ENCODE measurements around the gene HTD2. TPM values are rescaled to one million over a fixed set of nuclear protein-coding genes. Genes with fewer than 3 reads are reported as not detected.

Gene HTD2
- total RNA-seq, 1 experiment from 2014 or later = 7.4 TPM

- POLR2A ChIA-PET (ENCODE audit: unreplicated experiment) = no interaction called here
- intact Hi-C loops (cut with micrococcal nuclease; ENCODE audit: unreplicated experiment) = no loop called here
- Histone ChIP-seq H3K4me3 (no peak overlapping the region), H3K9me3 (ENCODE audit: insufficient read depth, low read depth) (no peaks in the 10 kb centered on the region), H3K9me2 (ENCODE audit: insufficient read depth) (no peaks in the 10 kb centered on the region), H3K36me3 (ENCODE audit: low read depth) (no peaks in the 10 kb centered on the region), H3K79me2 (ENCODE audit: low read depth) (no peaks in the 10 kb centered on the region), H3F3A (ENCODE audit: insufficient read depth, low read depth) (no peaks in the 10 kb centered on the region), H3K27me3 (ENCODE audit: insufficient read depth, low read depth) (no peaks in the 10 kb centered on the region), H3K4me2 (no peak overlapping the region), H4K20me1 (ENCODE audit: insufficient read depth) (no peaks in the 10 kb centered on the region), H2AFZ (no peak overlapping the region), H3K27ac (no peak overlapping the region), H3K4me1 (replicated peaks; ENCODE audit: insufficient read depth) (no peaks in the 10 kb centered on the region)
- no peak for TF ChIP-seq EZH2 (IDR thresholded peaks at IDR 0.05; ENCODE audit: low read depth)
- CTCF ChIA-PET = interaction anchor here (0.6 kb wide), 2 partner anchors 199 to 260 kb away, joined by 7 to 9 read pairs; no protein-coding TSS in a partner anchor
- DNase-seq = no peak
- no TSS peak for BruUV-seq (replicated peaks)
Observed at GRCh38 chr3:58299075-58299474, 7.2 kb upstream of the HTD2 start.

GRCh38 chr3:58299839-58300516, 6.3 kb upstream of the HTD2 start:
- Histone ChIP-seq H3K4me3 (no peak overlapping the region), H3K27me3 (ENCODE audit: insufficient read depth, low read depth) (no peaks in the 10 kb centered on the region), H3K9me2 (ENCODE audit: insufficient read depth) (no peaks in the 10 kb centered on the region), H4K20me1 (ENCODE audit: insufficient read depth) (no peaks in the 10 kb centered on the region), H3K79me2 (ENCODE audit: low read depth) (no peaks in the 10 kb centered on the region), H3F3A (ENCODE audit: insufficient read depth, low read depth) (no peaks in the 10 kb centered on the region), H2AFZ (no peak overlapping the region), H3K27ac (no peak overlapping the region), H3K36me3 (ENCODE audit: low read depth) (no peaks in the 10 kb centered on the region), H3K4me1 (replicated peaks; ENCODE audit: insufficient read depth) (no peaks in the 10 kb centered on the region), H3K4me2 (peak overlapping the region; percentile 49; the same call in 1 of the 2 replicates), H3K9me3 (ENCODE audit: insufficient read depth, low read depth) (no peaks in the 10 kb centered on the region)
- DNase-seq = peak in 1 of 2 experiments; percentile 39
- CTCF ChIA-PET = interaction anchor here (0.6 to 1.0 kb wide), 10 partner anchors 72 to 702 kb away, joined by 3 to 9 read pairs (median 4); no protein-coding TSS in a partner anchor
- BruUV-seq (replicated peaks) = no TSS peak
- POLR2A ChIA-PET (ENCODE audit: unreplicated experiment) = interaction anchor here (0.6 kb wide), 1 partner anchor 481 kb away, joined by 8 read pairs; no protein-coding TSS in a partner anchor
- intact Hi-C loops (cut with micrococcal nuclease; ENCODE audit: unreplicated experiment) = loop anchor here (1.0 to 5.0 kb wide), 4 partner anchors 63 to 433 kb away; partner anchors contain the start of gene ABHD6
- TF ChIP-seq EZH2 (IDR thresholded peaks at IDR 0.05; ENCODE audit: low read depth) = no peak
- peak; percentile 76 for TF ChIP-seq CTCF (conservative IDR thresholded peaks at IDR 0.05)

GRCh38 chr3:58307639-58308215, 1.4 kb downstream of the HTD2 start:
- CTCF ChIA-PET = interaction anchor here (0.5 kb wide), 1 partner anchor 44 kb away, joined by 3 read pairs; no protein-coding TSS in a partner anchor
- Histone ChIP-seq H3K27ac (no peak overlapping the region), H3K9me3 (ENCODE audit: insufficient read depth, low read depth) (no peaks in the 10 kb centered on the region), H3K36me3 (ENCODE audit: low read depth) (peaks cover 24% of the 10 kb centered on the region), H3F3A (ENCODE audit: insufficient read depth, low read depth) (no peaks in the 10 kb centered on the region), H3K79me2 (ENCODE audit: low read depth) (peaks cover 44% of the 10 kb centered on the region), H2AFZ (no peak overlapping the region), H4K20me1 (ENCODE audit: insufficient read depth) (peaks cover 34% of the 10 kb centered on the region), H3K9me2 (ENCODE audit: insufficient read depth) (no peaks in the 10 kb centered on the region), H3K27me3 (ENCODE audit: insufficient read depth, low read depth) (no peaks in the 10 kb centered on the region), H3K4me2 (peak overlapping the region; percentile 91), H3K4me1 (replicated peaks; ENCODE audit: insufficient read depth) (peaks cover 12% of the 10 kb centered on the region), H3K4me3 (peak overlapping the region; percentile 91)
- peak in 1 of 2 experiments; percentile 19 for DNase-seq
- intact Hi-C loops (cut with micrococcal nuclease; ENCODE audit: unreplicated experiment) = loop anchor here (1.0 to 5.0 kb wide), 3 partner anchors 165 to 323 kb away; no protein-coding TSS in a partner anchor
- no peak for TF ChIP-seq EZH2 (IDR thresholded peaks at IDR 0.05; ENCODE audit: low read depth)
- peak; percentile 59 for TF ChIP-seq CTCF (conservative IDR thresholded peaks at IDR 0.05)
- BruUV-seq (replicated peaks) = no TSS peak
- POLR2A ChIA-PET (ENCODE audit: unreplicated experiment) = interaction anchor here (0.6 kb wide), 1 partner anchor 1164 kb away, joined by 4 read pairs; no protein-coding TSS in a partner anchor

All from PC-9 (cell line).